Measurements from ENCODE around the gene NCOA3. TPM values are rescaled to one million over a fixed set of nuclear protein-coding genes. Genes with fewer than 3 reads are reported as not detected.
"Not testable (repeated sequence)": the region's sequence is repeated elsewhere in the genome, so short reads cannot be mapped to it uniquely, and the experiment has no call there.

NCOA3 gene
- total RNA-seq, 4 donors from 2014 or later: 26.7 to 40.2 (median 34.5) TPM

DNA sequence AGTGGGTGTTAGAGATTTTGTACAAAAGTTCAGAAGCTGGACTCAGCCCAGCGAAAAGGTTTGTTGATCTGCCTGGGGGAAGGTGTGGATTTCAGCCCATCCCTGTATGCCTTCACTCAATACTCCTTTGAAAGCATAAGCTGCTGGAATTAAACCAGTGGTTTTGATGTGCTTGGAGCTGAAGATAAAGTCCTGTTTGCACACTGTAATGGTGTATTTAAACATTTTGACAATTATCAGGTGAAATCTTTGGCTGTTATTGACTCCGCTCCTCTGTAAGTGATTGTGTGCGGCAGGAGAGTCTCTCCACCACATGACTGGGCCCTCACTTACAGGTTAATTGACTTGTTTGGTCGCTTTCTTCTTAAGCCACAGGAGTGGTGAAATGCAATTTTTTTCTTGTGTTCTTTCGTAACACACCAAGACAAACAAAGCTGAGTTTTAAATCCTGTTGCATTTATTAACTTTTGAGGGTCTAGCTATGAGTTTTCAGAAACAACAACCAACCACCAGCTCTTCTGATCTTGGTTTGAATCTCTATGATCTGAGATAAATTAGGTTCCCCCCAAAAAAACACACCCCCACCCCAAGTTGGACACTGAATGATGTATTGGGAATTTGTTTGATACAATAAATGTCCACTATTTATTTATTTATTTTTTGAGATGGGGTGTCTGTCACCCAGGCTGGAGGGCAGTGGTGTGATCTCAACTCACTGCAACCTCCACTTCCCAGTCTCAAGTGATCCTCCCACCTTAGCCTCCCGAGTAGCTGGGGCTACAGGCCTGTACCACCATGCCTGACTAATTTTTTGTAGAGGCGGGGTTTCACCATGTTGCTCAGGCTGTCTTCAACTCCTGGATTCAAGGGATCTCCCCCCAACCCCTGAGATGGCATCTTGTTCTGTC, 46.3 kb upstream of the NCOA3 start:
- DNase-seq: no peak
- 44 to 56% methylated on average over 6 to 7 of the region's 7 CpGs for WGBS, 2 donors
- no peak overlapping the region for H3K4me3 ChIP-seq
- no peaks in the 10 kb centered on the region for H3K27me3 ChIP-seq
- TF ChIP-seq POLR2A (IDR thresholded peaks at IDR 0.05): no peak
- TF ChIP-seq, protein P1, sequence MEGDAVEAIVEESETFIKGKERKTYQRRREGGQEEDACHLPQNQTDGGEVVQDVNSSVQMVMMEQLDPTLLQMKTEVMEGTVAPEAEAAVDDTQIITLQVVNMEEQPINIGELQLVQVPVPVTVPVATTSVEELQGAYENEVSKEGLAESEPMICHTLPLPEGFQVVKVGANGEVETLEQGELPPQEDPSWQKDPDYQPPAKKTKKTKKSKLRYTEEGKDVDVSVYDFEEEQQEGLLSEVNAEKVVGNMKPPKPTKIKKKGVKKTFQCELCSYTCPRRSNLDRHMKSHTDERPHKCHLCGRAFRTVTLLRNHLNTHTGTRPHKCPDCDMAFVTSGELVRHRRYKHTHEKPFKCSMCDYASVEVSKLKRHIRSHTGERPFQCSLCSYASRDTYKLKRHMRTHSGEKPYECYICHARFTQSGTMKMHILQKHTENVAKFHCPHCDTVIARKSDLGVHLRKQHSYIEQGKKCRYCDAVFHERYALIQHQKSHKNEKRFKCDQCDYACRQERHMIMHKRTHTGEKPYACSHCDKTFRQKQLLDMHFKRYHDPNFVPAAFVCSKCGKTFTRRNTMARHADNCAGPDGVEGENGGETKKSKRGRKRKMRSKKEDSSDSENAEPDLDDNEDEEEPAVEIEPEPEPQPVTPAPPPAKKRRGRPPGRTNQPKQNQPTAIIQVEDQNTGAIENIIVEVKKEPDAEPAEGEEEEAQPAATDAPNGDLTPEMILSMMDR (IDR thresholded peaks at IDR 0.05): no peak
- intact Hi-C loops (cut with DNase I): no loop called here
- no peaks in the 10 kb centered on the region for H3K36me3 ChIP-seq
- H3K27ac ChIP-seq: peak overlapping the region; percentile 59 to 84 (median 81)
- peaks cover 6 to 54% (median 16%) of the 10 kb centered on the region in 3 donors for H3K4me1 ChIP-seq
- no peaks in the 10 kb centered on the region for H3K9me3 ChIP-seq

DNA sequence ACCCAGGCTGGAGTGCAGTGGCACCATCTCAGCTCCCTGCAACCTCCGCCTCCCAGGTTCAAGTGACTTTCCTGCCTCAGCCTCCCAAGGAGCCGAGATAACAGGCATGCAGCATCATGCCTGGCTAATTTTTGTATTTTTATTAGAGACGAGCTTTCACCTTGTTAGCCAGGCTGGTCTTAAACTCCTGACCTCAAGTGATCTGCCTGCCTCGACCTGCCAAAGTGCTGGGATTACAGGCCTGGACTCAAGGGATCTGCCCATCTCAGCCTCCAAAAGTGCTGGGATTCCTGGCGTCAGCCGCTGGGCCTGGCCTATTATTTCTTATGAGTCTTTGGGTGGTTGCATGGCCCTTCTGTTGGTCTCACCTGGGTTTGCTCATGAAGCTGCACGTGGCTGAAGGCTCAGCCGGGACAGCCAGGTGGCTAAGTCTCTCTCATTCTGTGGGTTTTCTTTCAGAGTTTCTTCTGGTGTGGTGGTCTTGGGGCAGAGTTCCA, 45.6 kb upstream of the NCOA3 start:
- no peak for TF ChIP-seq POLR2A (IDR thresholded peaks at IDR 0.05)
- TF ChIP-seq, protein P1 (IDR thresholded peaks at IDR 0.05): no peak
- H3K27ac ChIP-seq: peak overlapping the region; percentile 50 to 84 (median 81)

DNA sequence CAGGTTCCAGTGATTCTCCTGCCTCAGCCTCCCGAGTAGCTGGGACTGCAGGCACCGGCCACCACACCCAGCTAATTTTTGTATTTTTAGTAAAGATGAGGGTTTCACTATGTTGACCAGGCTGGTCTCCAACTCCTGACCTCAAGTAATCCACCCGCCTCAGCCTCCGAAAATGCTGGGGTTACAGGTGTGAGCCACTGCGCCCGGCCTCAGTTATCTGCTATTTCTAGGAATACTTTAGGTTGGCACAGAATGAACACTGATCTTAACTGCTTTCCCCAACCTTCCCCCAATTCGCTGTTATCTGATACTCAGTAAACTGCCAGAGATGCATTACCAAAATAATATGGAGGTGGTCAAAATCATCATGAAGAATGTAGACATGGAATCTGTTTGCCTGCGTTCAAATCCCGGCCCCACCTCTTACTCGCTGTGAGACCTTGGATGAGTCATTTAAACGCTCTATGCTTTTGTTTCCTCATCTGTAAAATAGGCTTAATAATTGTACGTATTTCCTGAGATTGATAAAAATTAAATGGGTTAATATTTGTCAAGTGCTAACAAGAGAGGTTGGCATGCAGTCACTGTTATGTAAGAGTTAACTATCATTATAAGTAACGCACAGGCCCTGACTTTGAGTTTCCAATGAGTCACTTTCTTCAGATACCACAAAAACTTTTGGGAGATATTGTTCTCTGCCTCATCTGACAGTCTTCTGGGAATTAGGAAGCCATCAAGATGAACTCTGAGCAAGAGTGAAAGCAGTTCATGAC, 44.5 kb upstream of the NCOA3 start:
- DNase-seq: no peak
- no peaks in the 10 kb centered on the region for H3K36me3 ChIP-seq
- 70 to 71% methylated on average over 13 of the region's 13 CpGs for WGBS, 2 donors
- no peak for TF ChIP-seq POLR2A (IDR thresholded peaks at IDR 0.05)
- TF ChIP-seq, protein P1 (IDR thresholded peaks at IDR 0.05): no peak
- peak overlapping the region; percentile 45 to 84 (median 81) for H3K27ac ChIP-seq
- no peaks in the 10 kb centered on the region for H3K27me3 ChIP-seq
- H3K4me3 ChIP-seq: no peak overlapping the region
- H3K9me3 ChIP-seq: no peaks in the 10 kb centered on the region
- peaks cover 6 to 54% (median 16%) of the 10 kb centered on the region in 3 donors for H3K4me1 ChIP-seq
- intact Hi-C loops (cut with DNase I): no loop called here

More for the DNA sequence above, 45.6 kb upstream of the NCOA3 start:
- H3K9me3 ChIP-seq: no peaks in the 10 kb centered on the region
- intact Hi-C loops (cut with DNase I): no loop called here
- no peak overlapping the region for H3K4me3 ChIP-seq
- WGBS, 2 donors: 55 to 58% methylated on average over 6 to 7 of the region's 8 CpGs
- H3K27me3 ChIP-seq: no peaks in the 10 kb centered on the region
- no peaks in the 10 kb centered on the region for H3K36me3 ChIP-seq
- no peak for DNase-seq
- H3K4me1 ChIP-seq: peaks cover 6 to 54% (median 16%) of the 10 kb centered on the region in 3 donors

DNA sequence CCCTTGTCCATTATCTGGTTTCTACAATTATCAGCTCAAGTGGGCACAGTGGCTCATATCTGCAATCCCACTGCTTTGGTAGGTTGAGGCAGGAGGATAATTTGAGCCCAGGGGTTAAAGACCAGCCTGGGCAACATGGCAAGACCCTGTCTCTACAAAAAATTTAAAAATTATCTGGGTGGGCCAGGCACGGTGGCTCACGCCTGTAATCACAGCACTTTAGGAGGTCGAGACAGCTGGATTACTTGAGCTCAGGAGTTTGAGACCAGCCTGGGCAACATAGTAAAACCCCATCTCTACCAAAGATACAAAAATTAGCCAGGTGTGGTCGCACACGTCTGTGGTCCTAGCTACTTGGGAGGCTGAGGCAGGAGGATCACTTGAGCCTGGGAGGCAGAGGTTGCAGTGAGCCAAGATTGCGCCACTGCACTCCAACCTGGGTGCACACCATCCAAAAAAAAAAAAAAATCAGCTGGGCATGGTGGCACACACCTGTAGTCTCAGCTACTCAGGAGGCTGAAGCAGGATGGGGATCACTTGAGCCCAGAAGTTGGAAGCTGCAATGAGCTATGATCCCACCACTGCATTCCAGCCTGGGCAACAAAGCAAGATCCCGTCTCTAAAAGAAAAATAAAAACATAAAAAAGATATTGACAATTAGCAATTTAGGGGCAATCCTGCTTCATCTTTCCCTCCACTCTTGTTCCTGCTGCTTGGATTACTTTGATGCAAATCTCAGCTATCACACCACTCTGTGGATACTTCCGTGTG, 43.2 kb upstream of the NCOA3 start:
- intact Hi-C loops (cut with DNase I); DNase-seq; H3K27me3 ChIP-seq; H3K4me3 ChIP-seq; H3K36me3 ChIP-seq; H3K9me3 ChIP-seq: not testable (repeated sequence)
- WGBS, 2 donors: 88 to 94% methylated on average over 8 of the region's 8 CpGs
- Histone ChIP-seq H3K27ac (peak overlapping the region in 1 of 4 donors; percentile 84), H3K4me1 (peaks cover 6 to 47% (median 18%) of the 10 kb centered on the region in 3 donors)

DNA sequence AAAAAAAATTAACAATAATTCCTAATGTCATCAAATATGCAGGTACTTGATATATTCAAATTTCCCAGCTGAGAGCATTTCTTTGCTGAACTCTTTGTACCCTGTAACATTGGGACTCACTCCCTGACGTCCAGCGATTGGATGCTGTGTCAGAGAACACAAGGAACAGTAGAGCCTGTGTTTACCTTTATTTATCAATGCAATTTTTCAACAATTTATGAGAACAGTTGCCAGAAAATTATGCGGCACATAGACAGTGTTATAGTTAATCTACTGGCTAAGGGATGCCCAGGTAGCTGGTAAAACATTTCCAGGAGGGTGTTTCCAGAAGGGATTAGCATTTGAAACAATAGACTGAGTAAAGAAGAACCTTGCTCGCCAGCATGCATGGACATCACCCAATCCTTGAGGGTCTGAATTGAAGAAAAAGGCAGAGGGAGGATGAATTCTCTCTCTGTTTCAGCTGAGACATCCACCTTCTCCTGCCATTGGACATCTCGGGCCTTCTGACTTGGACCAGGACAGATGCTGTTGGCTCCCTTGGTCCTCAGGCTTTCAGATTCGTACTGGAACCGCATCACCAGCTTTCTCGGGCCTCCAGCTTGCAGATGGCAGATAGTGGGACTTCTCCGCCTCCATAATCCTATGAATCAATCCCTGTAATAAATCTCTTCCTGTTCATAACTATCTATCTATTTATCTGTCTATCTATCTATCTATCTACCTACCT, 42.2 kb upstream of the NCOA3 start:
- H3K36me3 ChIP-seq: no peaks in the 10 kb centered on the region
- TF ChIP-seq, protein P1 (IDR thresholded peaks at IDR 0.05): no peak
- TF ChIP-seq POLR2A (IDR thresholded peaks at IDR 0.05): no peak
- H3K9me3 ChIP-seq: no peaks in the 10 kb centered on the region
- H3K4me1 ChIP-seq: peaks cover 8 to 48% (median 19%) of the 10 kb centered on the region in 3 donors
- WGBS, 2 donors: 76 to 82% methylated on average over 9 of the region's 9 CpGs
- no peak for DNase-seq
- no peak overlapping the region for H3K27ac ChIP-seq
- no peak overlapping the region for H3K4me3 ChIP-seq
- intact Hi-C loops (cut with DNase I): no loop called here
- H3K27me3 ChIP-seq: no peaks in the 10 kb centered on the region

DNA sequence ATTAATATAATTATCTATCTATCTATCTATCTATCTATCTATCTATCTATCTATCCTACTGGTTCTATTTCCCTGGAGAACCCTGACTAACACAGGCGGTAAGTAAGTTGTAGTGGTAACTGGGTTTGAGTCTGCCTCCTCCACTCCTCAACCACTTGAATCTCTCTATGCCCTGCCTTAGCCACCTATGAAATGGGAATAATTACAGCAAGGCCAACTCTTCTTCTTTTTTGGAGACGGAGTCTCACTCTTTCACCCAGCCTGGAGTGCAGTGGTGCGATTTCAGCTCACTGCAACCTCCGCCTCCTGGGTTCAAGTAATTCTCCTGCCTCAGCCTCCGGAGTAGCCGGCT, 41.0 kb upstream of the NCOA3 start:
- H3K4me1 ChIP-seq: peaks cover 5 to 48% (median 24%) of the 10 kb centered on the region in 3 donors
- H3K27ac ChIP-seq; H3K4me3 ChIP-seq; DNase-seq; H3K27me3 ChIP-seq; H3K36me3 ChIP-seq; H3K9me3 ChIP-seq; intact Hi-C loops (cut with DNase I): not testable (repeated sequence)
- 94 to 98% methylated on average over 5 to 6 of the region's 6 CpGs for WGBS, 2 donors

Data from esophagus squamous epithelium (tissue), 5 donors.